HepG2 (cell line): Measurements from ENCODE around the gene MSI2. TPM values are rescaled to one million over a fixed set of nuclear protein-coding genes. Genes with fewer than 3 reads are reported as not detected.

Experiments used
- ATAC-seq: fragments of 200-7000 bp; cut with Tn5 transposase; 3 replicates; pipeline ENCODE4 v1.9.1; 2020; ENCODE audit warnings: mild to moderate bottlenecking, moderate library complexity
- BruUV-seq: library from RNA; stranded (reverse); fragments of 400-500 nt; replicated peaks from 2 replicates; lab custom pipeline; 2021; lab: Mats Ljungman, UMichigan
- CTCF ChIA-PET: fragments of 300-600 bp; formaldehyde crosslinking; extraction: SDS; loops from one replicate; lab custom pipeline; 2021; ENCODE audit warnings: low total read pairs, inconsistent platforms, low intra/inter-chr PET ratio; lab: Yijun Ruan, JAX
- POLR2A ChIA-PET: fragments of 350-600 bp; sonication (Branson Sonifier 250); formaldehyde crosslinking; loops from one replicate; lab custom pipeline; 2020; ENCODE audit warnings: antibody characterized with exemption, inconsistent platforms; lab: Yijun Ruan, JAX
- DNase-seq: peaks from one replicate; pipeline ENCODE4 v3.0.0-alpha.2; 2015; ENCODE audit warnings: low spot score
- FAIRE-seq: peaks from 3 replicates; lab custom pipeline; 2011; peaks lifted over from hg19 to GRCh38; lab: Jason Lieb, UNC
- H2AFZ ChIP-seq: one replicate; pipeline ENCODE4 v1.6.1; 2011; ENCODE audit warnings: low read length, inconsistent platforms
- H3K27ac ChIP-seq: fragments of 300-600 bp; 3 replicates; pipeline ENCODE4 v1.8.0; 2011; ENCODE audit warnings: mixed run types, mild to moderate bottlenecking, mixed read lengths, low read length, inconsistent platforms; ENCODE audit not compliant: insufficient read depth; ENCODE audit errors: extremely low read length
- H3K27me3 ChIP-seq, 2 experiments: fragments of 200-600 bp in 1 of 2; 2 replicates in 1 of 2; 3 replicates in 1 of 2; pipeline versions ENCODE4 v1.6.0 to v1.8.0; 2011; ENCODE audit warnings: low read length in 2 of 2, mild to moderate bottlenecking in 2 of 2, moderate library complexity in 2 of 2, inconsistent platforms in 1 of 2; ENCODE audit not compliant: insufficient read depth in 2 of 2, control insufficient read depth in 1 of 2
- H3K36me3 ChIP-seq, 2 experiments: fragments of 200-600 bp in 1 of 2; replicated peaks in 1 of 2; 2 replicates in 1 of 2; 3 replicates in 1 of 2; pipeline versions ENCODE4 v1.5.1 to v1.8.0; 2011; ENCODE audit warnings: low read length in 2 of 2, inconsistent platforms in 1 of 2; ENCODE audit not compliant: insufficient read depth in 2 of 2, control insufficient read depth in 1 of 2
- H3K4me1 ChIP-seq: 2 replicates; pipeline ENCODE4 v1.5.1; 2012; ENCODE audit warnings: low read length, inconsistent platforms; ENCODE audit not compliant: insufficient read depth
- H3K4me2 ChIP-seq: 2 replicates; pipeline ENCODE4 v1.6.0; 2011; ENCODE audit warnings: low read depth, low read length, inconsistent platforms
- H3K4me3 ChIP-seq, 3 experiments: fragments of 200-600 bp in 1 of 3; sonication (generic), shearing (Covaris generic) in 1 of 3; replicated peaks in 1 of 3; 2 replicates each; pipeline ENCODE4 v1.5.1; 2011 to 2016; ENCODE audit warnings: low read length in 3 of 3, inconsistent platforms in 2 of 3, low read depth in 2 of 3, mild to moderate bottlenecking in 2 of 3, control low read depth in 1 of 3, mixed read lengths in 1 of 3; ENCODE audit not compliant: insufficient read depth in 1 of 3
- H3K79me2 ChIP-seq: one replicate; pipeline ENCODE4 v1.6.1; 2011; ENCODE audit warnings: low read length, inconsistent platforms; ENCODE audit not compliant: insufficient read depth
- H3K9ac ChIP-seq: 2 replicates; pipeline ENCODE4 v1.6.0; 2011; ENCODE audit warnings: mild to moderate bottlenecking, low read depth, low read length, inconsistent platforms; ENCODE audit not compliant: insufficient read depth
- H3K9me3 ChIP-seq: 2 replicates; pipeline ENCODE4 v1.5.1; 2012; ENCODE audit warnings: mild to moderate bottlenecking, low read length
- H4K20me1 ChIP-seq: 2 replicates; pipeline ENCODE4 v1.6.0; 2011; ENCODE audit warnings: inconsistent platforms, mild to moderate bottlenecking, low read length, moderate library complexity; ENCODE audit not compliant: insufficient read depth
- CC2D1A ChIP-seq: sonication (generic); formaldehyde crosslinking; IDR thresholded peaks from 2 replicates; pipeline ENCODE4 v1.8.1; 2023; ENCODE audit warnings: mild to moderate bottlenecking, missing genetic modification reagents
- FOXP1 ChIP-seq, 2 experiments: fragments of 450-650 bp in 1 of 2; IDR thresholded peaks; 2 replicates each; pipeline ENCODE4 v1.6.1; 2017 to 2018; ENCODE audit warnings: antibody characterized with exemption in 1 of 2
- GATAD2A ChIP-seq: IDR thresholded peaks from 2 replicates; pipeline ENCODE4 v1.6.1; 2016
- NR1H2 ChIP-seq: sonication (generic); formaldehyde crosslinking; IDR thresholded peaks from 2 replicates; pipeline ENCODE4 v1.8.1; 2022; ENCODE audit warnings: low read depth, missing genetic modification reagents, borderline replicate concordance
- RBAK ChIP-seq: sonication (generic); formaldehyde crosslinking; IDR thresholded peaks from 2 replicates; pipeline ENCODE4 v1.5.1; 2020; ENCODE audit warnings: mild to moderate bottlenecking, missing genetic modification reagents
- REXO4 ChIP-seq: sonication (generic); formaldehyde crosslinking; IDR thresholded peaks from 2 replicates; pipeline ENCODE4 v1.8.0; 2022; ENCODE audit warnings: missing genetic modification reagents, mild to moderate bottlenecking, borderline replicate concordance
- TBP ChIP-seq: sonication (generic); formaldehyde crosslinking; IDR thresholded peaks from 2 replicates; pipeline ENCODE4 v1.5.0; 2020; ENCODE audit warnings: missing genetic modification reagents
- ZNF33B ChIP-seq: sonication (generic); formaldehyde crosslinking; IDR thresholded peaks from 2 replicates; pipeline ENCODE4 v1.5.1; 2020; ENCODE audit warnings: mild to moderate bottlenecking, missing genetic modification reagents
- ZNF850 ChIP-seq: sonication (generic); formaldehyde crosslinking; conservative IDR thresholded peaks from 2 replicates; pipeline ENCODE4 v1.9.0; 2021; ENCODE audit warnings: mild to moderate bottlenecking, missing genetic modification reagents
- WGBS: methylation state at CpG from one replicate; pipeline ENCODE4 v1.1.6; 2017; ENCODE audit warnings: low lambda C conversion rate; 5-methylcytosine and 5-hydroxymethylcytosine counted together
- in situ Hi-C: cut with HindIII; loops from 2 replicates; pipeline ENCODE4 v1.10.0; 2017; ENCODE audit warnings: low pct_unique_long_range_greater_than_20kb; ENCODE audit not compliant: extremely low pct_ligation_motif_present
- intact Hi-C: fragments of 100-400 bp; cut with micrococcal nuclease; formaldehyde crosslinking; loops from one replicate; pipeline ENCODE4 v1.10.0; 2022; ENCODE audit not compliant: unreplicated experiment
- polyA plus RNA-seq, 8 experiments: library from polyadenylated mRNA; depleted of rRNA in 3 of 8; stranded (reverse) in 7 of 8; unstranded in 1 of 8; fragments of >200 nt; fragmentation: Illumina TruSeq in 4 of 8; extraction: Trizol in 4 of 8; gene quantifications; 2 replicates each; pipeline versions ENCODE4 v1.2.1 to v1.2.3, GENCODE V29; 2011 to 2016; ENCODE audit warnings: low read depth in 4 of 8, missing spikeins in 1 of 8, mixed read lengths in 1 of 8; ENCODE audit not compliant: insufficient read depth in 1 of 8
- total RNA-seq, 5 experiments: library from RNA; depleted of rRNA; stranded (reverse); fragments of >200 nt; fragmentation: Illumina TruSeq; extraction: Trizol; gene quantifications; 2 replicates each; pipeline ENCODE4 v1.2.3, GENCODE V29; 2016; ENCODE audit warnings: low read depth in 1 of 5
- TF ChIP-seq, protein P1 (sequence below): sonication (generic); formaldehyde crosslinking; IDR thresholded peaks from 2 replicates; pipeline ENCODE4 v1.4.0; 2020; ENCODE audit warnings: mild to moderate bottlenecking, low read depth, missing genetic modification reagents
- TF ChIP-seq, protein P2 (sequence below): sonication (generic); formaldehyde crosslinking; IDR thresholded peaks from 2 replicates; pipeline ENCODE4 v1.4.0; 2020; ENCODE audit warnings: low read depth, missing genetic modification reagents
- TF ChIP-seq, protein P3 (sequence below): sonication (generic); formaldehyde crosslinking; IDR thresholded peaks from 2 replicates; pipeline ENCODE4 v1.5.1; 2020; ENCODE audit warnings: mild to moderate bottlenecking, missing genetic modification reagents, moderate library complexity
- TF ChIP-seq, protein P4 (sequence below): sonication (generic); formaldehyde crosslinking; IDR thresholded peaks from 2 replicates; pipeline ENCODE4 v1.4.0; 2020; ENCODE audit warnings: missing genetic modification reagents

The MSI2 gene
- total and polyA plus RNA-seq, 2 of the 13 experiments (the other 11 are each of a cell fraction or from before 2014, with no cell fraction given) = 77.5 to 78.4 TPM

DNA sequence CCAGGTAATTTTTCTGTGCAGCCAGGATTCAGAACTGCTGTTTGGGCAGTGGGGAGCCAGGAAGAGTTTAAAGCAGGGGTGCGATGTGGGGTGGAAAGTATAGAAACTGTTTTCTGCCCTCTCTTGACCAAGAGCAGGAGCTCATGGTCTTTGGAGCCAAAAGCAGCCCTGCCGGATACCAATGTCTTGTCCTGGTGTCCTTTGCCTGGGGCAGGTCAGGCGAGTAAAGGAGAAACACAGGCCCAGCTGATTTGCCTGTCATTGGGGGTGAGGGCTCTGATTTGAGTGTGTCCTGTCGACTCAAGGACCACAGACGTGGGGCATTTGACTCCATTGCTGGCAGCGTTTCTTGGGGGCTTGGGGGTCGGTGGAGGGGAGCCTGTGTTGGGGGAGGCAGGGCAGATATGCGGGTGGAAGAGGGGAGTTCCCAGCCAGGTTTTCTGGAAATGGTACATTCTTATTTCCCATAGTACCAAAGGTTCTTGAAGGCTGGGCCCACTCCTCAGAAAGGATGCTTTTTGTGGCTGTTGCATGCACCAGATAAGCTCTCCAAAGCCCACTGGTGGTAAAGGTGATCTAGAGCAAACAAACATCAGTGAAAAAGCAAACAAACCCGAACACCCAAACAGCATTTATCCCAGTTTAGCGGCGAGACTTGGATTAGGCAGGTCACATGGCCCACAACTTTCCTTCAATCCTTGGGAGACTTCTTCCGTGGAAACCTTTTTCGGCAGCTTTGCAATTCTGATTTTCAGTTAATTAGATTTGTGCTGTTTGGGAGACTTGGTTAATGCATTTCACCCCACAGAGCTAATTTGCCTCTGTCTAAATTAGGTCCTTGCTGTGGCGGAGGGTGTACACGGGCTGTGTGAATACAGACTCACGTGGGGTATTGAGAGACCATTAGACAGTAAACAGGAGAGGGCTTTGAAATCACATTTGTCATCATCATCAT is 59.0 kb downstream of the MSI2 start:
- DNase-seq = no peak
- H2AFZ ChIP-seq = no peak overlapping the region
- H3K4me1 ChIP-seq = peaks cover 33% of the 10 kb centered on the region
- peaks cover 17% of the 10 kb centered on the region for H4K20me1 ChIP-seq
- H3K36me3 ChIP-seq = peaks cover 16 to 55% of the 10 kb centered on the region in 2 experiments
- ATAC-seq = peak; percentile 19; the same call in 1 of the 3 replicates
- H3K4me2 ChIP-seq = no peak overlapping the region
- FAIRE-seq = peak; percentile 47
- H3K9me3 ChIP-seq = no peaks in the 10 kb centered on the region
- no peaks in the 10 kb centered on the region for H3K27me3 ChIP-seq
- H3K79me2 ChIP-seq = peaks cover 34% of the 10 kb centered on the region
- intact Hi-C loops (no loop called here), in situ Hi-C loops (no loop called here)
- H3K4me3 ChIP-seq = no peak overlapping the region
- H3K27ac ChIP-seq = no peak overlapping the region
- TSS peak; percentile 23 for BruUV-seq
- ChIA-PET POLR2A (no interaction called here), CTCF (no interaction called here)
- WGBS = 90% methylated on average over 16 of the region's 16 CpGs
- H3K9ac ChIP-seq = no peak overlapping the region
- peak; percentile 84 for TF ChIP-seq RBAK (CRISPR knock-in tag)
- TF ChIP-seq ZNF33B = no peak
- no peak for TF ChIP-seq FOXP1 (IDR thresholded peaks at IDR 0.05)
- TF ChIP-seq FOXP1 (CRISPR knock-in tag; IDR thresholded peaks at IDR 0.05) = 0 out of 2 replicates have a peak, but pooled peaks have one; percentile 12
- TF ChIP-seq TBP (CRISPR knock-in tag) = no peak
- TF ChIP-seq, protein P1, sequence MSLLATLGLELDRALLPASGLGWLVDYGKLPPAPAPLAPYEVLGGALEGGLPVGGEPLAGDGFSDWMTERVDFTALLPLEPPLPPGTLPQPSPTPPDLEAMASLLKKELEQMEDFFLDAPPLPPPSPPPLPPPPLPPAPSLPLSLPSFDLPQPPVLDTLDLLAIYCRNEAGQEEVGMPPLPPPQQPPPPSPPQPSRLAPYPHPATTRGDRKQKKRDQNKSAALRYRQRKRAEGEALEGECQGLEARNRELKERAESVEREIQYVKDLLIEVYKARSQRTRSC = no peak
- no peak for TF ChIP-seq CC2D1A (CRISPR knock-in tag)
- TF ChIP-seq, protein P2, sequence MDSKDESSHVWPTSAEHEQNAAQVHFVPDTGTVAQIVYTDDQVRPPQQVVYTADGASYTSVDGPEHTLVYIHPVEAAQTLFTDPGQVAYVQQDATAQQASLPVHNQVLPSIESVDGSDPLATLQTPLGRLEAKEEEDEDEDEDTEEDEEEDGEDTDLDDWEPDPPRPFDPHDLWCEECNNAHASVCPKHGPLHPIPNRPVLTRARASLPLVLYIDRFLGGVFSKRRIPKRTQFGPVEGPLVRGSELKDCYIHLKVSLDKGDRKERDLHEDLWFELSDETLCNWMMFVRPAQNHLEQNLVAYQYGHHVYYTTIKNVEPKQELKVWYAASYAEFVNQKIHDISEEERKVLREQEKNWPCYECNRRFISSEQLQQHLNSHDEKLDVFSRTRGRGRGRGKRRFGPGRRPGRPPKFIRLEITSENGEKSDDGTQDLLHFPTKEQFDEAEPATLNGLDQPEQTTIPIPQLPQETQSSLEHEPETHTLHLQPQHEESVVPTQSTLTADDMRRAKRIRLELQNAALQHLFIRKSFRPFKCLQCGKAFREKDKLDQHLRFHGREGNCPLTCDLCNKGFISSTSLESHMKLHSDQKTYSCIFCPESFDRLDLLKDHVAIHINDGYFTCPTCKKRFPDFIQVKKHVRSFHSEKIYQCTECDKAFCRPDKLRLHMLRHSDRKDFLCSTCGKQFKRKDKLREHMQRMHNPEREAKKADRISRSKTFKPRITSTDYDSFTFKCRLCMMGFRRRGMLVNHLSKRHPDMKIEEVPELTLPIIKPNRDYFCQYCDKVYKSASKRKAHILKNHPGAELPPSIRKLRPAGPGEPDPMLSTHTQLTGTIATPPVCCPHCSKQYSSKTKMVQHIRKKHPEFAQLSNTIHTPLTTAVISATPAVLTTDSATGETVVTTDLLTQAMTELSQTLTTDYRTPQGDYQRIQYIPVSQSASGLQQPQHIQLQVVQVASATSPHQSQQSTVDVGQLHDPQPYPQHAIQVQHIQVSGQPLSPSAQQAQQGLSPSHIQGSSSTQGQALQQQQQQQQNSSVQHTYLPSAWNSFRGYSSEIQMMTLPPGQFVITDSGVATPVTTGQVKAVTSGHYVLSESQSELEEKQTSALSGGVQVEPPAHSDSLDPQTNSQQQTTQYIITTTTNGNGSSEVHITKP = no peak
- TF ChIP-seq ZNF850 (CRISPR knock-in tag) = no peak
- TF ChIP-seq GATAD2A = peak; percentile 41; the same call in 1 of the 2 replicates
- TF ChIP-seq, protein P3, sequence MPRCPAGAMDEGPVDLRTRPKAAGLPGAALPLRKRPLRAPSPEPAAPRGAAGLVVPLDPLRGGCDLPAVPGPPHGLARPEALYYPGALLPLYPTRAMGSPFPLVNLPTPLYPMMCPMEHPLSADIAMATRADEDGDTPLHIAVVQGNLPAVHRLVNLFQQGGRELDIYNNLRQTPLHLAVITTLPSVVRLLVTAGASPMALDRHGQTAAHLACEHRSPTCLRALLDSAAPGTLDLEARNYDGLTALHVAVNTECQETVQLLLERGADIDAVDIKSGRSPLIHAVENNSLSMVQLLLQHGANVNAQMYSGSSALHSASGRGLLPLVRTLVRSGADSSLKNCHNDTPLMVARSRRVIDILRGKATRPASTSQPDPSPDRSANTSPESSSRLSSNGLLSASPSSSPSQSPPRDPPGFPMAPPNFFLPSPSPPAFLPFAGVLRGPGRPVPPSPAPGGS (CRISPR knock-in tag) = no peak
- no peak for TF ChIP-seq REXO4 (CRISPR knock-in tag)
- TF ChIP-seq, protein P4, sequence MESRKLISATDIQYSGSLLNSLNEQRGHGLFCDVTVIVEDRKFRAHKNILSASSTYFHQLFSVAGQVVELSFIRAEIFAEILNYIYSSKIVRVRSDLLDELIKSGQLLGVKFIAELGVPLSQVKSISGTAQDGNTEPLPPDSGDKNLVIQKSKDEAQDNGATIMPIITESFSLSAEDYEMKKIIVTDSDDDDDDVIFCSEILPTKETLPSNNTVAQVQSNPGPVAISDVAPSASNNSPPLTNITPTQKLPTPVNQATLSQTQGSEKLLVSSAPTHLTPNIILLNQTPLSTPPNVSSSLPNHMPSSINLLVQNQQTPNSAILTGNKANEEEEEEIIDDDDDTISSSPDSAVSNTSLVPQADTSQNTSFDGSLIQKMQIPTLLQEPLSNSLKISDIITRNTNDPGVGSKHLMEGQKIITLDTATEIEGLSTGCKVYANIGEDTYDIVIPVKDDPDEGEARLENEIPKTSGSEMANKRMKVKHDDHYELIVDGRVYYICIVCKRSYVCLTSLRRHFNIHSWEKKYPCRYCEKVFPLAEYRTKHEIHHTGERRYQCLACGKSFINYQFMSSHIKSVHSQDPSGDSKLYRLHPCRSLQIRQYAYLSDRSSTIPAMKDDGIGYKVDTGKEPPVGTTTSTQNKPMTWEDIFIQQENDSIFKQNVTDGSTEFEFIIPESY (CRISPR knock-in tag) = peak; percentile 62; the same call in 1 of the 2 replicates
- no peak for TF ChIP-seq NR1H2 (CRISPR knock-in tag)
